Measurements from ENCODE around the gene GPR37.

DNA sequence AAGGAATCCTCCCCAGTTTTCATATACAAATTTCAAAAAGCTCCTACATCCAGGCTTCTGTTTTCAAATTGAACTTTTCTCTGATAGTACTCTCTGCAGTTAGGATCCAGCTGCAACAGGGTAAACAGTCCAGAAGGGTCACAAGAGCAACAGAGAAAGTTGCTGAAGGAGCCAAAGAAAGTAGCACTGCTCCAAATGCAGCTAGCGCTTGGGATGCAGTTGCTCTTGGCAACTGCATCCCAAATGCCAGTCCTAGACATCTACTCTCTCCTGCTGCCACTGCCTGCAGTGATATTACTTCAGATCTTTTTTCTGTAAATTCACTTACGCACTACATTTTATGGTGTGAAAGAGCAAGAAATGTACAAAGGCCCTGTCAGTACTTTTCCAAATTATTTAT, 14.6 kb downstream of the GPR37 start:
- no peak for TF ChIP-seq CTCF (IDR thresholded peaks at IDR 0.05; ENCODE audit: poor library complexity)
- no peak for TF ChIP-seq EZH2 (IDR thresholded peaks at IDR 0.05; ENCODE audit: borderline replicate concordance)
- no peak for TF ChIP-seq EZH2phosphoT487 (IDR thresholded peaks at IDR 0.05; ENCODE audit: low read depth, severe bottlenecking, unreplicated experiment)
